Esophagus muscularis mucosa (tissue), 3 donors: ENCODE data around the gene MAML1.

Source experiments
- POLR2A ChIP-seq: fragments of 450-650 bp; IDR thresholded peaks from one replicate; pipeline ENCODE4 v1.6.1; 2017; ENCODE audit warnings: antibody characterized with exemption, moderate library complexity, mild to moderate bottlenecking, low read depth
- TF ChIP-seq, protein P1 (sequence below), 3 experiments: fragments of 200-600 bp in 2 of 3; fragments of 450-650 bp in 1 of 3; sonication (generic) in 2 of 3; IDR thresholded peaks; one replicate each; pipeline ENCODE4 v1.5.1; 2017 to 2019; ENCODE audit warnings: antibody characterized with exemption in 3 of 3, mild to moderate bottlenecking in 2 of 3, moderate library complexity in 1 of 3

DNA sequence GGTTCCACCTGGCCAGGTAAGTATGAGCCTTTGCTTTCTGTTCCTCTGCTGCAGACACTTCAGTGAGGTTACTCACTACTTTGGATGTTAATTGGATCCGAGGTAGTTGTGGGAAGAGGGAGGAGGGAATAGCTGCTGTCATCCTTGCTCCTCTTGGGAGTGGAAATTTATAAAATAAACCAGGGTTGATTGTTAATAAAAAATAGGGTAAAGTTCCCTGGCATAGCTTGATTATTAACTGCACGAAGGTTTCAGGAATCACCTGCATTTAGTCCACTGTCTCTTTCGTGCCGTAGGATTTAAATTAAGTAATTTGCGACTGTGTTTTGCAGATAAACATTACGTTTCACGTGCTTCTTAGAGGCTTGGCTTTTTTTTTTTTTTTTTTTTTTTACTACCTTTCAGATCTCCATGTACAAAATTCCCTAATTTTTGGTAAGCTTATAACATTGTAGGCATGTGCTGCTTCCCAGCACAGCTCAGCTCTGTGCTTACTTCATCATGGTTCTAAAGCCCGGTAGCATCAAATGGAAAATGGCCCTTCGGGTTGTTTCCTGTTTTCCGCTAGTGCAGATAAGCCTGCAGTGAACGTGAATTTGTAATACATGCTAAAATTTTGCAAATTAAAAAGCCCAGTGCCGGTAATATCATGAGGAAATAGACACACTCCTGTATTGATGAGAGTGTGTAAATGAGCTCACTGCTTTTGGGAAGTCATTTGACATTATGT, 34.3 kb downstream of the MAML1 start:
- no peak for TF ChIP-seq POLR2A
- TF ChIP-seq, protein P1, sequence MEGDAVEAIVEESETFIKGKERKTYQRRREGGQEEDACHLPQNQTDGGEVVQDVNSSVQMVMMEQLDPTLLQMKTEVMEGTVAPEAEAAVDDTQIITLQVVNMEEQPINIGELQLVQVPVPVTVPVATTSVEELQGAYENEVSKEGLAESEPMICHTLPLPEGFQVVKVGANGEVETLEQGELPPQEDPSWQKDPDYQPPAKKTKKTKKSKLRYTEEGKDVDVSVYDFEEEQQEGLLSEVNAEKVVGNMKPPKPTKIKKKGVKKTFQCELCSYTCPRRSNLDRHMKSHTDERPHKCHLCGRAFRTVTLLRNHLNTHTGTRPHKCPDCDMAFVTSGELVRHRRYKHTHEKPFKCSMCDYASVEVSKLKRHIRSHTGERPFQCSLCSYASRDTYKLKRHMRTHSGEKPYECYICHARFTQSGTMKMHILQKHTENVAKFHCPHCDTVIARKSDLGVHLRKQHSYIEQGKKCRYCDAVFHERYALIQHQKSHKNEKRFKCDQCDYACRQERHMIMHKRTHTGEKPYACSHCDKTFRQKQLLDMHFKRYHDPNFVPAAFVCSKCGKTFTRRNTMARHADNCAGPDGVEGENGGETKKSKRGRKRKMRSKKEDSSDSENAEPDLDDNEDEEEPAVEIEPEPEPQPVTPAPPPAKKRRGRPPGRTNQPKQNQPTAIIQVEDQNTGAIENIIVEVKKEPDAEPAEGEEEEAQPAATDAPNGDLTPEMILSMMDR (IDR thresholded peaks at IDR 0.05) = no peak
